G401.6 (cell line): ENCODE measurements around the gene SOX21.

Experiments
- FAIRE-seq: peaks from 2 replicates; lab custom pipeline; 2012; peaks lifted over from hg19 to GRCh38; lab: Jason Lieb, UNC

Gene SOX21

DNA sequence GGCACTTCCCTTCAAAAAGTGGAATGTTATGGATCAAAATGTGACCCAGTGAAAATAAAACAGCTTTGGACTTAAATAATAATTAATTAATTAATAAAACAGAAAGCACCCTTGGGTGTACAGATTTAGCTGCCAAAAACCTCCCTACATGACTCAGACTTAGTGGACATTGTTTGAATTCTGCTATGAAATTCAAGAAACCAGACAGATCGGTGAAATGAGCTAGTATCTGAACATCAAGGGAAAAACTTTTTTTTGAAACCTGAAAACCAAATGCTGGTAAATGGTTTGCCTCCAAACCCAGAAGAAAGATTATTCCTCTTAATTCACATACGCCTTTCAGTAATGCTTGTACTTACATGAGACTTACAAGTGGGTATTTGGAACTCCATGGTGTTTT, 33.5 kb downstream of the SOX21 start:
- FAIRE-seq: no peak

DNA sequence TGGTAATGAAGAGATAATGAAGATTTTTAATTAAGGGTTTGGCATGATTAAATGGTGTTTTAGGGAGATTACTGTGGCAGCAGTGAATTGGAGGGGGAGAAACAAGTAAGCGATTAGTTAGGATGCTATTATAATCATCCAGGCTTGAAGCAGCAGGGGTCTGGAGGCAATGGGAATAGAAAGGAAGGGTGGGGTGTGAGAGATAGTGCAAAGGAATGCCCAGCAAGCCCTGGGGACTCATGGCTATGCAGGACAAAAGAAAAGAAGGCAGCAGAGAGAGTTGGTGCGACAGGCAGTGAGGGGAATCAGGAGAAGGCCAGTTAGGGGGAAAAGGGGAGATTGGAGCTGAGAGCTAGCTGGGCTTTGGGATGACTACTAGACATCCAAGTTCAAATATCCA, 34.5 kb downstream of the SOX21 start:
- FAIRE-seq: no peak

DNA sequence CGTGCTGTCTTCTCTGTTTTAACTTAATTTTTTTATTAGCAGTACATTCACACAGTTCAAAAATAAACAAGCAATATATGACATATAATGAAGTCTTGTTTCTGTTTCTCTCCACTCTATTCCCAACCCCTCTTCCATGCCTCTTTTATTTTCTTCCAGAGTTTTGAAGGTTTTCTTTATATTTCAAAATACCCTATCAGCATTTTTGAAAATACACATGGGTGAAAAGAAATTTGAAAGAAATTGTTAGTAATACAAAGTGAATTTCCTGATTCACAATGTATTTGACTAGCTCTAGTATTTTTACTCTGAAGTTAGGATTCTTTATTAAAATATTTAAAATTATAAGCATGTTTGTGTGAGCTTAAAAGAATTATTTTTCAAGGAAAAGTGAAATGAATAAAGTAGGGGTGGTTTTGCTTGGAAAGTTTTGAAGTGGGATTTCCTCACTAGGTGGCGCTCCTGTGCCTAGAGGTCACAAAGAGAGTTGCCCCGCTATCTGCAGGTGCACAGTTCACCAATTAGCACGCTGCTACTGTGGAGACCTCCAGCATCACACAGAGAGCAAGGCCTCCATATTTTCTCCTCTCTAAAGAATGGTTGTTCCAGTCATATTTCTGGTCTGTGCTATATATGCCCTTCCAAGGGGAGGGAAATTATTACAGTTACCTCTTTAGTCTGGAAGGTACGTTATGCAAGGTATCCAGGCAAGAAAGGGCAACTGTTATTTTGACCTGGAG, 37.6 kb downstream of the SOX21 start:
- FAIRE-seq: peak; percentile 88

DNA sequence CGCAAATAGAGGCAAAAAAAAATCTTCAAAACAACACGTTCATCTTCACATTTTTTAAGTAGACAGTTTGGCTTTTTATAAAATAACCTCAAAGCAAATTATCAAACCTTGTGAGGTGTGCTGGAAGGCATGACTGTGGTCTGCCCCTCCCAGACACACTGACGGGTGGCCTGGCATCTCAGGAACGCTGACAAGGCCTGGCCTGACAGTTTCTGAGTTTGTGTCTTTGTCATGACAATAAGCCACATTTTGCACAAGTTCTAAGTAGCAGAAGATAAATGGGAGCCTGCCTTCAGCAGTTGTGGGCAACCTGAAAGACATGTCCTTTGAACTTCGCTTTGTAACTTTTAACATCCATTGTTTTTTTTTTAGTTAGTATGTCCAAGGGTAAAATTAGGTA, 38.5 kb downstream of the SOX21 start:
- no peak for FAIRE-seq

DNA sequence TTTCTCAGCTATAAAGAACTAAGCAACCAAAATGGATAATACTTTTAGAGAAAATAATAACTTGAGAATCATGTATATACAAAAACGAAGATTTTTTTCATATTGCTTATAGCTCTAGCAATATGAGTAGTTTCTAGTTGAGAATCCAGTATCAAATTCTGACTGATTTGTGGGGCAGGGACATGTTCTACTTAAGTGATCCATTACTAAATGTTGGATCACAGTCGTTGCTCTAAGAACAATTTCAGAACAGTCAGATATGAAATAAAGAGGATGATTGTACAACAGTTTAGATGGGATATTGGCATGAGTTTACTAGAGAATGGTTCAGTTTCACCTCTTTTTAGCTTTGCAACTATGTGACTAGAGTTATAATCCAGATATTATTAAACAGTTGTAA, 39.9 kb downstream of the SOX21 start:
- FAIRE-seq: no peak

DNA sequence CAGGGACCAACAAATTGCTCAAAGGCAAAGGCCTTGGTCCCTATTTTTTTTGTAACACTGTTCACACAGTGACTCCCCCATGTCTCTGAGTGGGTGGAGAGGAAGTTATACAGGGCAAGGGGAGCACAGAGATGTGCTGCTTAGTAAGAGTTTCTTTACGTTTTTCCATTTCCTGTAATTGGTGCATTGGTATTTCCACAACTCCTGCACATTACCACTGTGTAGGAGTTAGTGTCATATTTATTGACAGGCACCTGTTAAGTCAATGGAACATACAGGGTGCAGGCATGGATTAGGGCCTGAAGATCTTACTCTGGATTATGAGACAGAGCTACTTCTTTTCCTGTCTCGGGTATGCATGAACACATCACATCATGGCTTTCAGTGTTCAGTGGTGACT, 45.2 kb downstream of the SOX21 start:
- no peak for FAIRE-seq

DNA sequence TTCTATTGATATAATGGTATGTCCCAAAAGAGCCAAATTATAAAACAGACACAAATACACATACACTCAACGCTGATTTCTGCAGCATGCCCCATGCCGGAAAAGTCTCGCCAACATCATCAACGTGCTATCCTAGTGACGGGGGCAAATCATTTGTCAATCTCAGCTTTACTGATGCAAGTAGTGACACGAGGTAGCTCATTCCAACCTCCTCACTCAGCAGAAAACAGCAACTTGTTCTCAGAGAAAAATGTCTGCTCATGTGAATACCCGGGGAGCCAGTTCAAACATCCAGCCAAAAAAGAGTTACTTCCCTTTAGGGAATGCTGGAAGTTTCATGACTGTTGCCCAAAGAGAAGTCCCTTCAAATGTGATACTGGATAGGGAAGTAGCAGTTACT, 46.3 kb downstream of the SOX21 start:
- FAIRE-seq: no peak

DNA sequence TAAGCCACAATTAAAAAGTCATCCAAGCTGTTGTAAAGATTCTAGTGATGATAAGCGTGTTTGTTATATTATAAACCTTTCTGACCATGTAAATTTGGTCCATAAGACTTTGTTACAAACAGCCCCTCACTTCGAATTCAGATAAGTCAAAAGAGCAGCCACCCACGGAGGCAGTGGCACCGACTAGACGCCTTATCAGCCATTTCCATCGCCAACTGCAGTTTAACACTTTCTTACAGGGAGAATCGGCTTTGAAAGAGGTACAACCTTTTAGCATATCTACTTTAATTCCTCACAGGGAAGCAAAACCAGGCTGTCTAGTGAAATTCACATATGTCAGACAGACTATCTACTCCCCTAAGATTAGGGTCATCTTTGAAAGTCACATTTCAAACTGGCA, 47.5 kb downstream of the SOX21 start:
- FAIRE-seq: no peak

DNA sequence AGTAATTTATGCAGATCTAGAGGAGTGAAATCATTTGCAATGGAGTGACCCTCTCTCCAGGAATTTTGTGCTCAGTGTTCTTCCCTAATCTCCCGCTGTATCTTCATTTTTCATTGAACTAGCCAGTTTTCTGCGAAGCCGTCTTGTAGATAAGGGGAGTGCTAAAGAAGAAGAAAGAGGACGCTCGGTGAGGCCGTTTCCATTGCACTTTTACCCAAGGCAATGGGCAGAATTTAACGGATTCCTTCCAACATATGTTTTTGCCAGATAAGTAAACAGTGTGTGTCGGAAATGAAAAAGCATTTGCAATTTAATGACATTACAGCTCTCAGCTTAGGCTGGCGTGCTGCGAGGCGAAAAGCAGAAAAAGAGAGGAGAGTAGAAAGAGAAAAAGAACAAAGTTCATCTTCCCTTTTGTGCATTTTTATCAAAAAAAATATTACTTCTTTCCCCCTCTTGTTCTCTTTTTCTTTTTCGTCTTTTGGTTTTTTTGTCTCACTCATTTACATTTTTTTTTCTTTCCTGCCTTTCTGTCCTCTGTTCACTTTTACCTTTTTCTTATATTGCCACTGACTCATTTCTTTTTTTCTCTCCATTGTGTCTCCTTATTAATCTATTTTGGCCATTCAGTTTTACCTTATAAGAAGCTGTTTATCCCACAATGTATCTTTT, 49.9 kb downstream of the SOX21 start:
- FAIRE-seq: no peak

DNA sequence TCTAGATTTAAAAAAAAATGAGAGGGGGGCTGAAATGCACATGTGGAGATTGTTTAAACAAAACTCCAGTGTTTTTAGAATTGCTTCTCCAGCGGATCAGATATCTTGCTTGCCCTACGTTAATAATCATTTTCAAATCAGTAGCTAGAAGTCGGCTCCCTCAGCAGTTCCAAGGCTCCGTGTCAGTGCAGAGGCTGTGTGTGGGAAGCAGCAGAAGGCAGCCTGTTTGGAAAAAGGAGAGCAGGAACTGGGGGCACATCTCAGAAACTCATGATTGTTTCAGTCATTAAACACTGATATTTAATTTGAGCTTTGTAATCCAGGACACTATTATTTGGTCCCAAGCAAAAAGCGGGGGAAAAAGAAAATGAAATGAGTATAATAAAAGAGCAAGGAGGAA, 50.9 kb downstream of the SOX21 start:
- no peak for FAIRE-seq

DNA sequence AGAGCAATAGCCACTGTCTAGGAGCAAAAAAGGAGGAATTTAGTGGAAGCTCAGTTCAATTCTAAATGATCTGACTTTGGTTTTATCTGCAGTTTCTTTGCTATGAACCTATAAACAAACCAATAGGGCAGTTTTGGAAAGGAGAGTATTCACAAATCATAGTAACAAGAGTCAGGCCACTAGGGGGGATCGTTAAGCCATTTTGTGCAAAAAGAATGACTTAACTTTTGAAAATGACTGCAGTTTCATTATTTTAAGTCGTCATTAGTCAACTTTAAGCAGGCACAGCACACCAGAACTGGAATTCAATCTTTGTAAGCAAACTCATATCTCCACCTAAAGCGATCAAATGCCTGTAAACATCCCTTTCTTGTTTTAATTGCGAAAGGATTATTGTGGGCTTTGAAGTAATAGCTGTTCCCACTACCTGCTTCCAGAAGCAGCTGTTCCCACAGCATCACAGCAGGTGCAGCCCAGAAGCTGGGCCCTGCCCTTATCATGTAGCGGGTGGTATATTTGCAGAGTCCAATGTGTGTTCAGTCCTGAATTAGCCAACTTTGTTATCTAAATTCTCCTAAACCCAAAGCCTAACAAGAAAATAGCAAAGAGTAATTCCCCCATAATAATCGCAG, 51.5 kb downstream of the SOX21 start:
- no peak for FAIRE-seq
